H9 (cell line): ENCODE measurements around the gene GSTA5. TPM values are rescaled to one million over a fixed set of nuclear protein-coding genes. Genes with fewer than 3 reads are reported as not detected.
"Not testable (repeated sequence)": the region's sequence is repeated elsewhere in the genome, so short reads cannot be mapped to it uniquely, and the experiment has no call there.

ENCODE experiments used
- DNase-seq: peaks from one replicate; pipeline ENCODE4 v3.0.0-alpha.2; 2017
- H2AFZ ChIP-seq: one replicate; pipeline ENCODE4 v1.6.1; 2013; ENCODE audit warnings: mild to moderate bottlenecking, low read length, control low read depth, moderate library complexity
- H2AK5ac ChIP-seq: 2 replicates; pipeline ENCODE4 v1.6.1; 2013; ENCODE audit warnings: low read length, control low read depth, mixed read lengths; ENCODE audit not compliant: insufficient read length
- H2BK120ac ChIP-seq: one replicate; pipeline ENCODE4 v1.6.1; 2013; ENCODE audit warnings: low read depth, mild to moderate bottlenecking, low read length, control low read depth, inconsistent platforms; ENCODE audit not compliant: poor library complexity, severe bottlenecking
- H2BK12ac ChIP-seq: 2 replicates; pipeline ENCODE4 v1.6.1; 2013; ENCODE audit warnings: low read length, control low read depth, mixed read lengths, low read depth; ENCODE audit not compliant: insufficient read length
- H2BK15ac ChIP-seq: 2 replicates; pipeline ENCODE4 v1.6.1; 2013; ENCODE audit warnings: low read depth, low read length, control low read depth
- H2BK20ac ChIP-seq: one replicate; pipeline ENCODE4 v1.6.1; 2013; ENCODE audit warnings: low read depth, mild to moderate bottlenecking, low read length, control low read depth, inconsistent platforms; ENCODE audit not compliant: poor library complexity, severe bottlenecking
- H2BK5ac ChIP-seq: 2 replicates; pipeline ENCODE4 v1.6.1; 2013; ENCODE audit warnings: low read length, control low read depth, mixed read lengths; ENCODE audit not compliant: insufficient read length
- H3K14ac ChIP-seq: 2 replicates; pipeline ENCODE4 v1.6.1; 2013; ENCODE audit warnings: low read length, control low read depth; ENCODE audit not compliant: insufficient read depth
- H3K18ac ChIP-seq: 2 replicates; pipeline ENCODE4 v1.6.1; 2013; ENCODE audit warnings: low read depth, mild to moderate bottlenecking, mixed read lengths, low read length, control low read depth; ENCODE audit not compliant: insufficient read length
- H3K23ac ChIP-seq: 2 replicates; pipeline ENCODE4 v1.6.1; 2013; ENCODE audit warnings: low read length, control low read depth, mixed read lengths, low read depth; ENCODE audit not compliant: insufficient read length
- H3K23me2 ChIP-seq: 2 replicates; pipeline ENCODE4 v1.6.1; 2013; ENCODE audit warnings: low read depth, mild to moderate bottlenecking, mixed read lengths, low read length, control low read depth; ENCODE audit not compliant: insufficient read length, poor library complexity, severe bottlenecking
- H3K27ac ChIP-seq: 2 replicates; pipeline ENCODE4 v1.5.1; 2013; ENCODE audit warnings: low read length, control low read depth, mixed read lengths, low read depth; ENCODE audit not compliant: insufficient read length
- H3K27me3 ChIP-seq: 2 replicates; pipeline ENCODE4 v1.6.1; 2013; ENCODE audit warnings: low read length, control low read depth, inconsistent platforms; ENCODE audit not compliant: insufficient read depth
- H3K4ac ChIP-seq: 2 replicates; pipeline ENCODE4 v1.6.1; 2013; ENCODE audit warnings: low read depth, mild to moderate bottlenecking, control low read depth, inconsistent platforms, low read length, moderate library complexity
- H3K4me1 ChIP-seq: 2 replicates; pipeline ENCODE4 v1.6.1; 2013; ENCODE audit warnings: low read length, control low read depth, inconsistent platforms; ENCODE audit not compliant: insufficient read depth
- H3K4me2 ChIP-seq: 2 replicates; pipeline ENCODE4 v1.6.1; 2013; ENCODE audit warnings: low read length, control low read depth, mixed read lengths; ENCODE audit not compliant: insufficient read length, insufficient read depth
- H3K56ac ChIP-seq: 2 replicates; pipeline ENCODE4 v1.6.1; 2013; ENCODE audit warnings: low read depth, mild to moderate bottlenecking, mixed read lengths, low read length, control low read depth; ENCODE audit not compliant: insufficient read length
- H3K79me1 ChIP-seq: 2 replicates; pipeline ENCODE4 v1.6.1; 2013; ENCODE audit warnings: low read depth, mild to moderate bottlenecking, moderate library complexity, low read length, control low read depth, inconsistent platforms; ENCODE audit not compliant: insufficient read depth, poor library complexity, severe bottlenecking
- H3K79me2 ChIP-seq: 2 replicates; pipeline ENCODE4 v1.6.1; 2013; ENCODE audit warnings: low read length, control low read depth, inconsistent platforms; ENCODE audit not compliant: insufficient read depth
- H3K9ac ChIP-seq: 2 replicates; pipeline ENCODE4 v1.6.1; 2013; ENCODE audit warnings: low read length, control low read depth, mixed read lengths; ENCODE audit not compliant: insufficient read length; ENCODE audit errors: extremely low read depth
- H3K9me3 ChIP-seq: one replicate; pipeline ENCODE4 v1.6.1; 2013; ENCODE audit warnings: low read depth, low read length, inconsistent platforms; ENCODE audit not compliant: control insufficient read depth
- H3T11ph ChIP-seq: one replicate; pipeline ENCODE4 v1.6.1; 2013; ENCODE audit warnings: mild to moderate bottlenecking, low read length, control low read depth, inconsistent platforms
- H4K20me1 ChIP-seq: one replicate; pipeline ENCODE4 v1.6.1; 2013; ENCODE audit not compliant: control insufficient read depth, insufficient read length, insufficient read depth
- H4K5ac ChIP-seq: 2 replicates; pipeline ENCODE4 v1.6.1; 2013; ENCODE audit warnings: low read depth, mild to moderate bottlenecking, mixed read lengths, low read length, control low read depth; ENCODE audit not compliant: insufficient read length
- H4K8ac ChIP-seq: replicated peaks from 2 replicates; pipeline ENCODE4 v1.6.1; 2013; ENCODE audit warnings: low read length, control low read depth, mixed read lengths, low read depth; ENCODE audit not compliant: insufficient read length
- H4K91ac ChIP-seq: 2 replicates; pipeline ENCODE4 v1.6.1; 2013; ENCODE audit warnings: low read depth, mild to moderate bottlenecking, moderate library complexity, mixed read lengths, low read length, control low read depth; ENCODE audit not compliant: insufficient read length
- H3K27ac Mint-ChIP-seq, 3 experiments: 2 replicates in 2 of 3; 3 replicates in 1 of 3; pipeline ENCODE4 v1.8.0; 2020 to 2021; ENCODE audit warnings: mixed read lengths in 3 of 3, mild to moderate bottlenecking in 1 of 3, moderate library complexity in 1 of 3
- H3K27me3 Mint-ChIP-seq: 2 replicates; pipeline ENCODE4 v1.8.0; 2021; ENCODE audit warnings: low read depth, mild to moderate bottlenecking, moderate library complexity, mixed read lengths
- H3K36me3 Mint-ChIP-seq, 3 experiments: 2 replicates in 2 of 3; 3 replicates in 1 of 3; pipeline ENCODE4 v1.8.0; 2020 to 2021; ENCODE audit warnings: low read depth in 3 of 3, mixed read lengths in 3 of 3; ENCODE audit not compliant: insufficient read depth in 1 of 3
- H3K4me1 Mint-ChIP-seq, 2 experiments: 2 replicates each; pipeline ENCODE4 v1.8.0; 2020; ENCODE audit warnings: mixed read lengths in 2 of 2
- H3K4me3 Mint-ChIP-seq, 2 experiments: 2 replicates in 1 of 2; 3 replicates in 1 of 2; pipeline ENCODE4 v1.8.0; 2020 to 2021; ENCODE audit warnings: mild to moderate bottlenecking in 2 of 2, mixed read lengths in 2 of 2, moderate library complexity in 1 of 2
- H3K9me3 Mint-ChIP-seq, 2 experiments: 2 replicates in 1 of 2; 3 replicates in 1 of 2; pipeline ENCODE4 v1.8.0; 2020; ENCODE audit warnings: mild to moderate bottlenecking in 2 of 2, mixed read lengths in 2 of 2, moderate library complexity in 1 of 2
- WGBS: extraction: QIAGEN DNeasy Blood & Tissue Kit; methylation state at CpG from one replicate; pipeline ENCODE4 v1.1.7; 2013; ENCODE audit warnings: missing lambda C conversion rate, low lambda C conversion rate, mixed read lengths; ENCODE audit not compliant: insufficient read length; ENCODE audit errors: extremely low coverage; 5-methylcytosine and 5-hydroxymethylcytosine counted together
- total RNA-seq: library from RNA; stranded (reverse); gene quantifications from 2 replicates; pipeline ENCODE4 v1.2.1, GENCODE V29; 2021
- TF ChIP-seq, protein P1 (sequence below): fragments of 200-600 bp; sonication (generic); conservative IDR thresholded peaks from 3 replicates; pipeline ENCODE4 v1.8.0; 2021; ENCODE audit warnings: antibody characterized with exemption, mild to moderate bottlenecking

Gene GSTA5
- total RNA-seq, 1 experiment from 2014 or later, result not detected

DNA sequence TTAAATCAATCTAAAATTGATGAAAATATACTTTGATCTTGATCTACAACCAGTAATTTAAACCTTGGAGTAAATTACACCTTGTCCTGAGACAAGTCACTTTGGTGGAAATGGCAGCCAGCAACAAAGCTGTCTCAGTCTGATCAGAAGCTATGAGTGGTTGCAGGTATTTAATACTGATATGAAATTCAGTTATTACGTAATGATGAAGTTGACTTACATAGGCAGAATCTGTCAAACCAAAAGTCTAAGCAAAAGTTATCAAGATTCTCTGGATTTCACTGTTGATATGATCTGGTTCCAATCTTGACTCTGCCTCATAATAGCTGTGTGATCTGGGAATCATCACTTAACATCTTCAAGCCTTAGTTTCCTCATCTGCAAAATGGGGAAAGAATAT, 27.6 kb upstream of the GSTA5 start:
- Histone ChIP-seq H2BK120ac (no peak overlapping the region), H3K4me1 (no peaks in the 10 kb centered on the region; the same call in 1 of the 2 replicates), H3K9ac (no peak overlapping the region), H2AFZ (no peak overlapping the region), H4K5ac (no peak overlapping the region), H2BK20ac (no peak overlapping the region), H4K20me1 (no peaks in the 10 kb centered on the region), H3K23me2 (no peaks in the 10 kb centered on the region), H2BK12ac (no peak overlapping the region), H2BK15ac (no peak overlapping the region), H3K27ac (no peak overlapping the region), H2AK5ac (no peak overlapping the region), H3K4ac (no peak overlapping the region), H3K56ac (no peak overlapping the region), H3K27me3 (no peaks in the 10 kb centered on the region), H4K91ac (no peak overlapping the region), H3T11ph (no peak overlapping the region), H3K9me3 (no peaks in the 10 kb centered on the region), H4K8ac (no peak overlapping the region), H3K4me2 (no peak overlapping the region), H3K23ac (no peak overlapping the region), H3K79me1 (no peaks in the 10 kb centered on the region), H3K79me2 (no peaks in the 10 kb centered on the region), H2BK5ac (no peak overlapping the region), H3K14ac (no peak overlapping the region), H3K18ac (no peak overlapping the region)
- Mint-ChIP-seq H3K27me3 (peaks cover 8% of the 10 kb centered on the region), H3K4me1 (peaks cover 11% of the 10 kb centered on the region in 2 experiments), H3K4me3 (no peak overlapping the region), H3K36me3 (no peaks in the 10 kb centered on the region), H3K9me3 (no peaks in the 10 kb centered on the region; a peak in 1 of 5 replicates), H3K27ac (no peak overlapping the region)
- TF ChIP-seq, protein P1, sequence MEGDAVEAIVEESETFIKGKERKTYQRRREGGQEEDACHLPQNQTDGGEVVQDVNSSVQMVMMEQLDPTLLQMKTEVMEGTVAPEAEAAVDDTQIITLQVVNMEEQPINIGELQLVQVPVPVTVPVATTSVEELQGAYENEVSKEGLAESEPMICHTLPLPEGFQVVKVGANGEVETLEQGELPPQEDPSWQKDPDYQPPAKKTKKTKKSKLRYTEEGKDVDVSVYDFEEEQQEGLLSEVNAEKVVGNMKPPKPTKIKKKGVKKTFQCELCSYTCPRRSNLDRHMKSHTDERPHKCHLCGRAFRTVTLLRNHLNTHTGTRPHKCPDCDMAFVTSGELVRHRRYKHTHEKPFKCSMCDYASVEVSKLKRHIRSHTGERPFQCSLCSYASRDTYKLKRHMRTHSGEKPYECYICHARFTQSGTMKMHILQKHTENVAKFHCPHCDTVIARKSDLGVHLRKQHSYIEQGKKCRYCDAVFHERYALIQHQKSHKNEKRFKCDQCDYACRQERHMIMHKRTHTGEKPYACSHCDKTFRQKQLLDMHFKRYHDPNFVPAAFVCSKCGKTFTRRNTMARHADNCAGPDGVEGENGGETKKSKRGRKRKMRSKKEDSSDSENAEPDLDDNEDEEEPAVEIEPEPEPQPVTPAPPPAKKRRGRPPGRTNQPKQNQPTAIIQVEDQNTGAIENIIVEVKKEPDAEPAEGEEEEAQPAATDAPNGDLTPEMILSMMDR, result no peak
- no CpG with 5 or more reads among the region's 1 CpG for WGBS
- no peak for DNase-seq

DNA sequence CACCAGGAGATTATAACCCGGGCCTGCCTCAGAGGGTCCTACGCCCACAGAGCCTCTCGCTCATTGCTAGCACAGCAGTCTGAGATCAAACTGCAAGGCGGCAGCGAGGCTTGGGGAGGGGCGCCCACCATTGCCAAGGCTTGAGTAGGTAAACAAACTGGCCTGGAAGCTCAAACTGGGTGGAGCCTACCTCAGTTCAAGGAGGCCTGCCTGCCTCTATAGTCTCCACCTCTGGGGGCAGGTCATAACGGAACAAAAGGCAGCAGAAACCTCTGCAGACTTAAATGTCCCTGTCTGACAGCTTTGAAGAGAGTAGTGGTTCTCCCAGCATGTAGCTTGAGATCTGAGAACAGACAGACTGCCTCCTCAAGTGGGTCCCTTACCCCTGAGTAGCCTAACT, 20.5 kb upstream of the GSTA5 start:
- not testable (repeated sequence) for H3T11ph ChIP-seq, H3K14ac ChIP-seq, H3K4me3 Mint-ChIP-seq, H2BK12ac ChIP-seq, H4K8ac ChIP-seq, H3K23me2 ChIP-seq, H3K4ac ChIP-seq, H2BK120ac ChIP-seq, H3K27ac ChIP-seq, H3K9me3 Mint-ChIP-seq, H3K27ac Mint-ChIP-seq, H4K20me1 ChIP-seq, H3K18ac ChIP-seq, H3K9me3 ChIP-seq, H3K23ac ChIP-seq, H2BK15ac ChIP-seq, H3K79me1 ChIP-seq, H2AK5ac ChIP-seq, H2BK5ac ChIP-seq, H3K4me2 ChIP-seq, H2BK20ac ChIP-seq, H3K27me3 ChIP-seq, H3K4me1 ChIP-seq, H3K36me3 Mint-ChIP-seq, H3K56ac ChIP-seq, H2AFZ ChIP-seq, H3K9ac ChIP-seq, H4K91ac ChIP-seq, H4K5ac ChIP-seq, H3K79me2 ChIP-seq
- Mint-ChIP-seq H3K4me1 (peaks cover 16 to 20% of the 10 kb centered on the region in 2 experiments), H3K27me3 (peaks cover 11% of the 10 kb centered on the region)
- no CpG with 5 or more reads among the region's 7 CpGs for WGBS
- peak; percentile 82 for DNase-seq
